ENCODE measurements around the gene CLIC1.

CLIC1 gene

GRCh38 chr6:31768363-31769257 lies 32.3 kb upstream of the CLIC1 start:
- DNase-seq = no peak

- no peak for DNase-seq
Observed at GRCh38 chr6:31767096-31767645, 30.8 kb upstream of the CLIC1 start.

GRCh38 chr6:31765910-31766794 lies 29.8 kb upstream of the CLIC1 start:
- no peak for DNase-seq

GRCh38 chr6:31765559-31765909 lies 29.2 kb upstream of the CLIC1 start:
- DNase-seq = no peak

GRCh38 chr6:31764198-31764597 lies 27.9 kb upstream of the CLIC1 start:
- DNase-seq = no peak

- no peak for DNase-seq
Observed at GRCh38 chr6:31763619-31763940, 27.2 kb upstream of the CLIC1 start.

- DNase-seq = no peak
Observed at GRCh38 chr6:31762878-31763618, 26.7 kb upstream of the CLIC1 start.

GRCh38 chr6:31762356-31762755 lies 26.0 kb upstream of the CLIC1 start, which contains the start of gene SAPCD1:
SAPCD1 (plus strand) TSS chr6:31762656; CDS start chr6:31763055, 399 bp downstream.
- no peak for DNase-seq

GRCh38 chr6:31761343-31761742 lies 25.0 kb upstream of the CLIC1 start:
- no peak for DNase-seq

- no peak for DNase-seq
Observed at GRCh38 chr6:31760790-31761189, 24.5 kb upstream of the CLIC1 start.

GRCh38 chr6:31758281-31758680 lies 22.0 kb upstream of the CLIC1 start:
- DNase-seq = no peak

GRCh38 chr6:31752739-31753319 lies 16.5 kb upstream of the CLIC1 start:
- DNase-seq = no peak

- DNase-seq = no peak
Observed at GRCh38 chr6:31750411-31751022, 14.2 kb upstream of the CLIC1 start.

- peak; percentile 21 for DNase-seq
Observed at GRCh38 chr6:31749301-31750036, 13.1 kb upstream of the CLIC1 start.

- no peak for DNase-seq
Observed at GRCh38 chr6:31744422-31744821, 8.1 kb upstream of the CLIC1 start.

GRCh38 chr6:31742894-31743293 lies 6.6 kb upstream of the CLIC1 start:
- no peak for DNase-seq

- no peak for DNase-seq
Observed at GRCh38 chr6:31741815-31742214, 5.5 kb upstream of the CLIC1 start.

GRCh38 chr6:31740397-31741223 lies 4.3 kb upstream of the CLIC1 start:
- no peak for DNase-seq

GRCh38 chr6:31739639-31740396 lies 3.5 kb upstream of the CLIC1 start, which contains the start of gene MSH5:
MSH5 (plus strand) TSS chr6:31740005; CDS start chr6:31740467, 462 bp downstream.
- DNase-seq = peak; percentile 99
